ENCODE measurements around the gene FKBP1A. TPM values are rescaled to one million over a fixed set of nuclear protein-coding genes. Genes with fewer than 3 reads are reported as not detected.

FKBP1A gene
- total and polyA plus RNA-seq, 10 of the 15 experiments (the other 5 are each of a cell fraction or from before 2014, with no cell fraction given), result 103 to 687 (median 254) TPM

DNA sequence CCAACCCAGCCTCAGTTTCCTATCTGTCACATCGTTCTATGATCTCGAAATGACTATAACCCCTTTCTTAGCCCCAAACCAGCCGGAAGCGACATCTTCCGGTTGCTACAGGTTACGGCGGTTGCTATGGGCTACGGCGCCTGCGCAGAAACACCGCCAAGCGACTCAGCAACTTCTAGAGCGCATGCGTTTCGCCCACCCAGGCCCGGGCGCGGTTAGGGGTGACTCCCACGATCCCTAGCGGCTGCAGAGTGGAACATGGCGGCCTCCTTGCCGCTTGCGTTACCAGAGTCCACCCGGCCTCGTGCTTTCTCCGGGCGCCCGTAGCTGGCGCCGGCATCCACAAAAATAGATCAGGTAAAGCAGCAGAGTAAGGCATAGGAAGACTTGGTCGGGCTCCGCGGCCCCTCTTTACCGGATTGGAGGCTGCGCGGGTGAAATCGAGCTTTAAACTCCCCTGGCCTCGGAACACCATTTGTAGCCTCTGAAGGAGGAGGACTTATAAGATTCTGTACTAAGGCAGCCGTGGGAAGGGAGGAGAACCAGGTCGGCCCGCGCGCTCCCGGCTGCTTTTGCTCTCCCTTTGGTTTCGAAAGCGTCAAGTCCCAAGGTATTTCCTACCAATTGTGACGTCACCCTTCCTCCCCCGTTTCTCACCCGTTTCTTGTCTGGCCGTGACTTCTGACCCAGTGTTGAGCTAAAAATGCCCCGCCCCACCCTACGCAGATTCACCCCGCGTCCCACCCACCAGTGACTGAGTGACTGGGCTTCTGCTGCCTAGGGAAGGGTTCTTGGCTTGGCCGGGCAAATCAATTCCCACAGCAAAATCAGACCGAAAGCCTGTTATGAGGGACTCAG, 67.5 kb downstream of the FKBP1A start (continued):
- TF ChIP-seq, protein P1, sequence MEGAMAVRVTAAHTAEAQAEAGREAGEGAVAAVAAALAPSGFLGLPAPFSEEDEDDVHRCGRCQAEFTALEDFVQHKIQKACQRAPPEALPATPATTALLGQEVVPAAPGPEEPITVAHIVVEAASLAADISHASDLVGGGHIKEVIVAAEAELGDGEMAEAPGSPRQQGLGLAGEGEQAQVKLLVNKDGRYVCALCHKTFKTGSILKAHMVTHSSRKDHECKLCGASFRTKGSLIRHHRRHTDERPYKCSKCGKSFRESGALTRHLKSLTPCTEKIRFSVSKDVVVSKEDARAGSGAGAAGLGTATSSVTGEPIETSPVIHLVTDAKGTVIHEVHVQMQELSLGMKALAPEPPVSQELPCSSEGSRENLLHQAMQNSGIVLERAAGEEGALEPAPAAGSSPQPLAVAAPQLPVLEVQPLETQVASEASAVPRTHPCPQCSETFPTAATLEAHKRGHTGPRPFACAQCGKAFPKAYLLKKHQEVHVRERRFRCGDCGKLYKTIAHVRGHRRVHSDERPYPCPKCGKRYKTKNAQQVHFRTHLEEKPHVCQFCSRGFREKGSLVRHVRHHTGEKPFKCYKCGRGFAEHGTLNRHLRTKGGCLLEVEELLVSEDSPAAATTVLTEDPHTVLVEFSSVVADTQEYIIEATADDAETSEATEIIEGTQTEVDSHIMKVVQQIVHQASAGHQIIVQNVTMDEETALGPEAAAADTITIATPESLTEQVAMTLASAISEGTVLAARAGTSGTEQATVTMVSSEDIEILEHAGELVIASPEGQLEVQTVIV (IDR thresholded peaks at IDR 0.05; ENCODE audit: borderline replicate concordance, partially characterized antibody), result no peak
- TF ChIP-seq, protein P2, sequence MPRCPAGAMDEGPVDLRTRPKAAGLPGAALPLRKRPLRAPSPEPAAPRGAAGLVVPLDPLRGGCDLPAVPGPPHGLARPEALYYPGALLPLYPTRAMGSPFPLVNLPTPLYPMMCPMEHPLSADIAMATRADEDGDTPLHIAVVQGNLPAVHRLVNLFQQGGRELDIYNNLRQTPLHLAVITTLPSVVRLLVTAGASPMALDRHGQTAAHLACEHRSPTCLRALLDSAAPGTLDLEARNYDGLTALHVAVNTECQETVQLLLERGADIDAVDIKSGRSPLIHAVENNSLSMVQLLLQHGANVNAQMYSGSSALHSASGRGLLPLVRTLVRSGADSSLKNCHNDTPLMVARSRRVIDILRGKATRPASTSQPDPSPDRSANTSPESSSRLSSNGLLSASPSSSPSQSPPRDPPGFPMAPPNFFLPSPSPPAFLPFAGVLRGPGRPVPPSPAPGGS (IDR thresholded peaks at IDR 0.05; ENCODE audit: borderline replicate concordance, insufficient read depth, low read depth, low read length, poor library complexity, severe bottlenecking), result no peak
- TF ChIP-seq CBFB (IDR thresholded peaks at IDR 0.05; ENCODE audit: low read depth) (peak; percentile 84), EED (IDR thresholded peaks at IDR 0.05; ENCODE audit: low read depth) (0 out of 2 replicates have a peak, but pooled peaks have one; percentile 3), NR2C1 (IDR thresholded peaks at IDR 0.05) (peak; percentile 82), ZNF24 (IDR thresholded peaks at IDR 0.05) (no peak), ZNF622 (IDR thresholded peaks at IDR 0.05) (no peak), MEF2A (IDR thresholded peaks at IDR 0.05; ENCODE audit: insufficient read depth, low read depth, low read length) (no peak), CHD1 (IDR thresholded peaks at IDR 0.05; ENCODE audit: low read depth, low read length) (peak; percentile 88; the same call in 1 of the 2 replicates), ETV6 (conservative IDR thresholded peaks at IDR 0.05 in 1 of 2, IDR thresholded peaks at IDR 0.05 in 1 of 2; ENCODE audit: borderline replicate concordance in 1 of 2, low read depth in 1 of 2) (peak in 1 of 2 experiments; percentile 68; a peak in 1 of 4 replicates), FOXK2 (IDR thresholded peaks at IDR 0.05) (no peak; the same call in 1 of the 2 replicates), PAX8 (IDR thresholded peaks at IDR 0.05) (no peak), HDAC6 (IDR thresholded peaks at IDR 0.05; ENCODE audit: unreplicated experiment) (no peak), NFYB (IDR thresholded peaks at IDR 0.05; ENCODE audit: insufficient read depth, low read depth, low read length) (no peak), MLLT1 (IDR thresholded peaks at IDR 0.05) (peak; percentile 49), ZNF384 (IDR thresholded peaks at IDR 0.05; ENCODE audit: borderline replicate concordance, low read depth, low read length) (no peak), NR2C2 (IDR thresholded peaks at IDR 0.05; ENCODE audit: borderline replicate concordance, control insufficient read depth, insufficient read length, low read depth) (no peak), MXI1 (IDR thresholded peaks at IDR 0.05; ENCODE audit: low read depth, low read length) (peak; percentile 100)
- TF ChIP-seq, protein P3, sequence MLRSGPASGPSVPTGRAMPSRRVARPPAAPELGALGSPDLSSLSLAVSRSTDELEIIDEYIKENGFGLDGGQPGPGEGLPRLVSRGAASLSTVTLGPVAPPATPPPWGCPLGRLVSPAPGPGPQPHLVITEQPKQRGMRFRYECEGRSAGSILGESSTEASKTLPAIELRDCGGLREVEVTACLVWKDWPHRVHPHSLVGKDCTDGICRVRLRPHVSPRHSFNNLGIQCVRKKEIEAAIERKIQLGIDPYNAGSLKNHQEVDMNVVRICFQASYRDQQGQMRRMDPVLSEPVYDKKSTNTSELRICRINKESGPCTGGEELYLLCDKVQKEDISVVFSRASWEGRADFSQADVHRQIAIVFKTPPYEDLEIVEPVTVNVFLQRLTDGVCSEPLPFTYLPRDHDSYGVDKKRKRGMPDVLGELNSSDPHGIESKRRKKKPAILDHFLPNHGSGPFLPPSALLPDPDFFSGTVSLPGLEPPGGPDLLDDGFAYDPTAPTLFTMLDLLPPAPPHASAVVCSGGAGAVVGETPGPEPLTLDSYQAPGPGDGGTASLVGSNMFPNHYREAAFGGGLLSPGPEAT (IDR thresholded peaks at IDR 0.05; ENCODE audit: low read depth), result peak; percentile 88

Measured in GM12878 (cell line).